PC-9 (cell line): ENCODE measurements around the gene ZSWIM4. TPM values are rescaled to one million over a fixed set of nuclear protein-coding genes. Genes with fewer than 3 reads are reported as not detected.

ENCODE experiments used
- BruUV-seq: library from RNA; stranded (reverse); fragments of 400-500 nt; replicated peaks from 2 replicates; lab custom pipeline; 2021; lab: Mats Ljungman, UMichigan
- CTCF ChIA-PET: fragments of 300-600 bp; sonication (Branson Sonifier 250); formaldehyde crosslinking; loops from one replicate; lab custom pipeline; 2022; ENCODE audit warnings: antibody characterized with exemption; lab: Charles Lee
- POLR2A ChIA-PET: fragments of 300-600 bp; sonication (Branson Sonifier 250); formaldehyde crosslinking; loops from one replicate; lab custom pipeline; 2022; ENCODE audit warnings: antibody characterized with exemption; ENCODE audit not compliant: unreplicated experiment; lab: Charles Lee
- DNase-seq, 2 experiments: peaks; one replicate each; pipeline versions ENCODE4 v3.0.0 to v3.0.0-alpha.2; 2015 to 2022; ENCODE audit warnings: mixed read lengths in 1 of 2
- H2AFZ ChIP-seq: fragments of 200-600 bp; sonication (generic); 2 replicates; pipeline ENCODE4 v1.8.1; 2017; ENCODE audit warnings: antibody characterized with exemption
- H3F3A ChIP-seq: fragments of 200-600 bp; sonication (generic); 2 replicates; pipeline ENCODE4 v1.8.1; 2017; ENCODE audit warnings: antibody characterized with exemption, mild to moderate bottlenecking, low read depth; ENCODE audit not compliant: insufficient read depth
- H3K27ac ChIP-seq: fragments of 200-600 bp; sonication (generic); 2 replicates; pipeline ENCODE4 v1.6.1; 2016; ENCODE audit warnings: mixed run types
- H3K27me3 ChIP-seq: fragments of 200-600 bp; sonication (generic); 2 replicates; pipeline ENCODE4 v1.6.1; 2016; ENCODE audit warnings: low read depth, mixed run types; ENCODE audit not compliant: insufficient read depth
- H3K36me3 ChIP-seq: fragments of 200-600 bp; sonication (generic); 2 replicates; pipeline ENCODE4 v1.6.1; 2016; ENCODE audit warnings: low read depth, mixed run types
- H3K4me1 ChIP-seq: fragments of 200-600 bp; sonication (generic); replicated peaks from 2 replicates; pipeline ENCODE4 v1.6.1; 2016; ENCODE audit warnings: mixed run types; ENCODE audit not compliant: insufficient read depth
- H3K4me2 ChIP-seq: fragments of 200-600 bp; sonication (generic); 2 replicates; pipeline ENCODE4 v1.6.1; 2017; ENCODE audit warnings: mixed run types
- H3K4me3 ChIP-seq: fragments of 200-600 bp; sonication (generic); 2 replicates; pipeline ENCODE4 v1.6.1; 2016; ENCODE audit warnings: mixed run types
- H3K79me2 ChIP-seq: fragments of 200-600 bp; sonication (generic); 2 replicates; pipeline ENCODE4 v1.6.1; 2017; ENCODE audit warnings: low read depth, mixed run types
- H3K9me2 ChIP-seq: fragments of 200-600 bp; sonication (generic); 2 replicates; pipeline ENCODE4 v1.8.1; 2017; ENCODE audit warnings: mild to moderate bottlenecking; ENCODE audit not compliant: insufficient read depth
- H3K9me3 ChIP-seq: fragments of 200-600 bp; sonication (generic); 2 replicates; pipeline ENCODE4 v1.8.1; 2016; ENCODE audit warnings: low read depth; ENCODE audit not compliant: insufficient read depth
- H4K20me1 ChIP-seq: fragments of 200-600 bp; sonication (generic); 2 replicates; pipeline ENCODE4 v1.8.1; 2017; ENCODE audit not compliant: insufficient read depth
- EZH2 ChIP-seq: fragments of 200-600 bp; sonication (generic); IDR thresholded peaks from 2 replicates; pipeline ENCODE4 v1.8.0; 2017; ENCODE audit warnings: antibody characterized with exemption, low read depth
- intact Hi-C: fragments of 100-400 bp; cut with micrococcal nuclease; formaldehyde crosslinking; loops from one replicate; pipeline ENCODE4 v1.10.0; 2022; ENCODE audit not compliant: unreplicated experiment
- total RNA-seq: library from RNA; stranded (reverse); gene quantifications from 2 replicates; pipeline ENCODE4 v1.2.3, GENCODE V29; 2021
- TF ChIP-seq, protein P1 (sequence below): fragments of 200-600 bp; sonication (generic); conservative IDR thresholded peaks from 2 replicates; pipeline ENCODE4 v1.6.1; 2017; ENCODE audit warnings: mixed run types, antibody characterized with exemption, mild to moderate bottlenecking, moderate library complexity

ZSWIM4 gene
- total RNA-seq, 1 experiment from 2014 or later, result 15.2 TPM

DNA sequence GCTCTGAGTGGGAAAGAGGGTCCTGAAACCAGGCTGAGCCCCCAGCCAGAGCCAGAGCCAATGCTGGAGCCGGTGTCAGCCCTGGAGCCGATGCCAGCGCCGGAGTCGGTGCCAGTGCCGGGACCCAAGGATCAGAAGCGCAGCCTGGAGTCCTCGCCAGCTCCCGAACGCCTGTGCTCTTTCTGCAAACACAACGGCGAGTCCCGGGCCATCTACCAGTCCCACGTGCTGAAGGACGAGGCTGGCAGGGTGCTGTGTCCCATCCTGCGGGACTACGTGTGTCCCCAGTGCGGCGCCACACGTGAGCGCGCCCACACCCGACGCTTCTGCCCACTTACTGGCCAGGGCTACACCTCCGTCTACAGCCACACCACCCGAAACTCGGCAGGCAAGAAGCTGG lies 82.1 kb downstream of the ZSWIM4 start:
- Histone ChIP-seq H2AFZ (no peak overlapping the region), H4K20me1 (no peaks in the 10 kb centered on the region), H3K4me3 (no peak overlapping the region), H3K4me2 (no peak overlapping the region), H3K27ac (no peak overlapping the region), H3K9me3 (no peaks in the 10 kb centered on the region), H3K36me3 (no peaks in the 10 kb centered on the region), H3K9me2 (no peaks in the 10 kb centered on the region), H3K4me1 (peaks cover 23% of the 10 kb centered on the region), H3K79me2 (no peaks in the 10 kb centered on the region), H3K27me3 (no peaks in the 10 kb centered on the region), H3F3A (peaks cover 26% of the 10 kb centered on the region)
- TF ChIP-seq, protein P1, sequence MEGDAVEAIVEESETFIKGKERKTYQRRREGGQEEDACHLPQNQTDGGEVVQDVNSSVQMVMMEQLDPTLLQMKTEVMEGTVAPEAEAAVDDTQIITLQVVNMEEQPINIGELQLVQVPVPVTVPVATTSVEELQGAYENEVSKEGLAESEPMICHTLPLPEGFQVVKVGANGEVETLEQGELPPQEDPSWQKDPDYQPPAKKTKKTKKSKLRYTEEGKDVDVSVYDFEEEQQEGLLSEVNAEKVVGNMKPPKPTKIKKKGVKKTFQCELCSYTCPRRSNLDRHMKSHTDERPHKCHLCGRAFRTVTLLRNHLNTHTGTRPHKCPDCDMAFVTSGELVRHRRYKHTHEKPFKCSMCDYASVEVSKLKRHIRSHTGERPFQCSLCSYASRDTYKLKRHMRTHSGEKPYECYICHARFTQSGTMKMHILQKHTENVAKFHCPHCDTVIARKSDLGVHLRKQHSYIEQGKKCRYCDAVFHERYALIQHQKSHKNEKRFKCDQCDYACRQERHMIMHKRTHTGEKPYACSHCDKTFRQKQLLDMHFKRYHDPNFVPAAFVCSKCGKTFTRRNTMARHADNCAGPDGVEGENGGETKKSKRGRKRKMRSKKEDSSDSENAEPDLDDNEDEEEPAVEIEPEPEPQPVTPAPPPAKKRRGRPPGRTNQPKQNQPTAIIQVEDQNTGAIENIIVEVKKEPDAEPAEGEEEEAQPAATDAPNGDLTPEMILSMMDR, result no peak
- no peak for TF ChIP-seq EZH2
- intact Hi-C loops, result no loop called here
- POLR2A ChIA-PET, result no interaction called here
- CTCF ChIA-PET, result no interaction called here
- DNase-seq, result no peak
- no TSS peak for BruUV-seq

DNA sequence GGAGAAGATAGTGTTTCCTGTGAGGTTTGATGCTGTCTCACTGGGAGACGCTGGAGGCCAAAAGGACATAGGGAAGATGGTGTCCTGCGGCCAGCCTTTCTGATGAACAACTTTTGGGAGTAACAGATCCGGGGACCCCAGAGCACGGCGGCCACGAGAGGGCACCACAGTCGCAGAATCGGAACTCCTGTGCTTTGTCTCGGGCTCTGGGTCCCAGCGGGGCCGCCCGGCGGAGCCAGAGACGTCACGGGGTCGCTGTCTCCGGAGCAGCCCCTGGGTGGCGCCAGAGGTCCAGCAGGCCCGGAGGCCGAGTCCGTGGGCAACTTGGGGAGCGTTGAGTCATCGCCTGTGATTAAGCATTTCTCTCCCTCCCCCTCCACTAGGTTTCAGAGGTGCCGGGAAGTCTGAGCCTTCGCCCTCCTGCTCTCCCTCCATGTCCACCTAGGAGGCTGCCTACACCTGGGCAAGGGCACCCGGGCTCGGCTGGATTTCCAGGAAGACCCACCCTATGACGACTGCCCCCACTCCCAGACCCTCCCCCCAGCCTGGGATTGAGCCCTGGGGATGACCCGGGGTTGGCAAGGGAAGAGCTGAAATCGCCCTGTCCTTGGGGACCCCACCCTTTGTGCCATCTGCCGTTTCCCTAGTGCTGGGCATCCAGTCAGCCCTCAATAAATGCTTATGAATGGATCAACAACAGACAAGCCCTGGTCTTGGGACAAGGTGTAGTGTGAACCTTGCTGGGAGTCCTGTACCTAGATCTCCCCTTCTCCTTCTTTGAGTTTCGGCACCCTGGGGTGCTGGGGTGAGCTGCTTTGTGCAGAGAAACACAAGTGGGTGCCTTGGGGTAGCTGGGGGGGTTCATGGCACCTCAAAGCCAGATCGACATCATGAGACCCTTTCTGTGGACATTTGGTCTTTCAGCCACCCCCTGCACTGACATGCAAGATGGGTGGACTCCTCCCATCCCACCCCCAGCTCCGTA lies 85.1 kb downstream of the ZSWIM4 start:
- CTCF ChIA-PET, result interaction anchor here (0.6 to 1.4 kb wide), 5 partner anchors 58 to 468 kb away, joined by 3 to 6 read pairs (median 5); partner anchors contain the start of gene PODNL1
- H3K4me2 ChIP-seq, result peak overlapping the region; percentile 73
- peaks cover 16% of the 10 kb centered on the region for H3K4me1 ChIP-seq
- DNase-seq, result peak; percentile 91 to 98
- TSS peak; percentile 98 for BruUV-seq
- H3K36me3 ChIP-seq, result no peaks in the 10 kb centered on the region
- no peaks in the 10 kb centered on the region for H3K9me2 ChIP-seq
- peak overlapping the region; percentile 19; the same call in 1 of the 2 replicates for H3K4me3 ChIP-seq
- intact Hi-C loops, result loop anchor here (1.0 to 5.0 kb wide), 8 partner anchors 72 to 526 kb away; partner anchors contain the start of genes ADGRL1, DCAF15, MISP3 and PRKACA
- no peaks in the 10 kb centered on the region for H3K79me2 ChIP-seq
- TF ChIP-seq, protein P1, result peak; percentile 100
- TF ChIP-seq EZH2, result no peak
- POLR2A ChIA-PET, result interaction anchor here (0.8 kb wide), 1 partner anchor 516 kb away, joined by 3 read pairs; no protein-coding TSS in a partner anchor
- peak overlapping the region; percentile 63 for H3K27ac ChIP-seq
- peaks cover 13% of the 10 kb centered on the region for H3F3A ChIP-seq
- H4K20me1 ChIP-seq, result no peaks in the 10 kb centered on the region
- no peaks in the 10 kb centered on the region for H3K27me3 ChIP-seq
- H3K9me3 ChIP-seq, result no peaks in the 10 kb centered on the region
- peak overlapping the region; percentile 61 for H2AFZ ChIP-seq

DNA sequence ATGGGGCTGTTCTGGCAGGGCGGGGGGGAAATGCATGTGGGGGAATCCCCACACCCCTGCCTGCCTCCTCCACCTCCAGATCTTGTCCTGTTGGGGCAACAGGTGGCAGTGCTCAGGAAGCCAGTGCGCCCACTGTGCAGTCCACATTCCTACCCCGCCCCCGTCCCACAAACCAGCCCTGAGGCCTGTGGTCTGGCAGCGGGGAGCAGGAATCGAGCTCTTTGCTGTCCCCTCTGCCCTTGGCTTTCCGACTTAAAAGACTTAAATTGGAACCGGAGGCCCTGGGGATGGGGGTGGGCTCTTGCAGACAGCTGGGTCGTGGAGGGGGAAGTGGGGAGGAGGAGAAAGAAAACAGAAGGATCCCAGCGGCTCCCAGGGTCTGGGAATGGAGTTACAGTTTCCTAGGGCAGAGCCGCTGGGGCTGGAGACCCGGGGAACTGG lies 86.0 kb downstream of the ZSWIM4 start:
- POLR2A ChIA-PET, result interaction anchor here (0.6 to 0.8 kb wide), 2 partner anchors 142 to 515 kb away, joined by 3 read pairs; no protein-coding TSS in a partner anchor
- intact Hi-C loops, result loop anchor here (2.0 to 5.0 kb wide), 3 partner anchors 72 to 526 kb away; partner anchors contain the start of genes ADGRL1 and DCAF15
- no peaks in the 10 kb centered on the region for H3K79me2 ChIP-seq
- no TSS peak for BruUV-seq
- H3K27ac ChIP-seq, result no peak overlapping the region
- H3K27me3 ChIP-seq, result no peaks in the 10 kb centered on the region
- DNase-seq, result peak; percentile 41 to 46
- H4K20me1 ChIP-seq, result no peaks in the 10 kb centered on the region
- H3F3A ChIP-seq, result peaks cover 7% of the 10 kb centered on the region
- no peak for TF ChIP-seq EZH2
- TF ChIP-seq, protein P1, result no peak
- peaks cover 16% of the 10 kb centered on the region for H3K4me1 ChIP-seq
- H3K36me3 ChIP-seq, result no peaks in the 10 kb centered on the region
- 0 out of 2 replicates have a peak overlapping the region, but pooled peaks have one; percentile 73 for H3K4me2 ChIP-seq
- no peaks in the 10 kb centered on the region for H3K9me2 ChIP-seq
- CTCF ChIA-PET, result interaction anchor here (0.7 to 1.1 kb wide), 2 partner anchors 57 to 467 kb away, joined by 5 read pairs; partner anchors contain the start of gene PODNL1
- no peaks in the 10 kb centered on the region for H3K9me3 ChIP-seq
- H3K4me3 ChIP-seq, result no peak overlapping the region
- H2AFZ ChIP-seq, result no peak overlapping the region
